Measurements from ENCODE around the gene TOM1L2.

The TOM1L2 gene

DNA sequence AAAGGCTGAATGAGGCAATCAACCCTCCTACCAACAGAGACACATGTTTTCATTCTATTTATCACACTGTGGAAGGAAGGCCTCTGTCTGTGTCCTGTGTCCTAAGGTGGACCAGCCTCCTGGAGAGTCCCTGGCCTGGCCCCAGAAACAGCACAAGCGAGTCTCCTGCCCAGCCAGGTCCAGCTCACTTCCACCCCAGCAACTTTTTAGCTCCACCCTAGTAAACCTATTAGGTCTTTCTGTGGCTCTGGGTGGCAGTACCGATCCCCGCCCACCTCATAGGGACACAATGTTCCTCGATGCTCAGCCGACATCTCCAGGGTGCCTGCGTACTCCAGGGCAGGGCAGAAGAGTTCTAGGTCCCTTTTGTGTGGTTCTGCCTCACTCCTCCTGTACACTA is 11.2 kb upstream of the TOM1L2 start:
- H3K36me3 ChIP-seq (ENCODE audit: insufficient read depth) = no peaks in the 10 kb centered on the region
- no peaks in the 10 kb centered on the region for H4K20me1 ChIP-seq (ENCODE audit: insufficient read depth)
- H3K27ac ChIP-seq = no peak overlapping the region
- no peaks in the 10 kb centered on the region for H3K4me1 ChIP-seq (ENCODE audit: low read depth, poor library complexity, severe bottlenecking)
- H3K9ac ChIP-seq = no peak overlapping the region
- TF ChIP-seq, protein P1, sequence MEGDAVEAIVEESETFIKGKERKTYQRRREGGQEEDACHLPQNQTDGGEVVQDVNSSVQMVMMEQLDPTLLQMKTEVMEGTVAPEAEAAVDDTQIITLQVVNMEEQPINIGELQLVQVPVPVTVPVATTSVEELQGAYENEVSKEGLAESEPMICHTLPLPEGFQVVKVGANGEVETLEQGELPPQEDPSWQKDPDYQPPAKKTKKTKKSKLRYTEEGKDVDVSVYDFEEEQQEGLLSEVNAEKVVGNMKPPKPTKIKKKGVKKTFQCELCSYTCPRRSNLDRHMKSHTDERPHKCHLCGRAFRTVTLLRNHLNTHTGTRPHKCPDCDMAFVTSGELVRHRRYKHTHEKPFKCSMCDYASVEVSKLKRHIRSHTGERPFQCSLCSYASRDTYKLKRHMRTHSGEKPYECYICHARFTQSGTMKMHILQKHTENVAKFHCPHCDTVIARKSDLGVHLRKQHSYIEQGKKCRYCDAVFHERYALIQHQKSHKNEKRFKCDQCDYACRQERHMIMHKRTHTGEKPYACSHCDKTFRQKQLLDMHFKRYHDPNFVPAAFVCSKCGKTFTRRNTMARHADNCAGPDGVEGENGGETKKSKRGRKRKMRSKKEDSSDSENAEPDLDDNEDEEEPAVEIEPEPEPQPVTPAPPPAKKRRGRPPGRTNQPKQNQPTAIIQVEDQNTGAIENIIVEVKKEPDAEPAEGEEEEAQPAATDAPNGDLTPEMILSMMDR (conservative IDR thresholded peaks at IDR 0.05; ENCODE audit: low read depth, low read length) = no peak
- H3K4me3 ChIP-seq (IDR thresholded peaks at IDR 0.05; ENCODE audit: insufficient read depth, low read depth, low read length) = no peak overlapping the region
- H3K4me2 ChIP-seq = no peak overlapping the region
- no peaks in the 10 kb centered on the region for H3K79me2 ChIP-seq (ENCODE audit: insufficient read depth, low read depth)
- no peaks in the 10 kb centered on the region for H3K27me3 ChIP-seq (ENCODE audit: insufficient read depth, low read depth)
- H2AFZ ChIP-seq (ENCODE audit: low read depth) = no peak overlapping the region

DNA sequence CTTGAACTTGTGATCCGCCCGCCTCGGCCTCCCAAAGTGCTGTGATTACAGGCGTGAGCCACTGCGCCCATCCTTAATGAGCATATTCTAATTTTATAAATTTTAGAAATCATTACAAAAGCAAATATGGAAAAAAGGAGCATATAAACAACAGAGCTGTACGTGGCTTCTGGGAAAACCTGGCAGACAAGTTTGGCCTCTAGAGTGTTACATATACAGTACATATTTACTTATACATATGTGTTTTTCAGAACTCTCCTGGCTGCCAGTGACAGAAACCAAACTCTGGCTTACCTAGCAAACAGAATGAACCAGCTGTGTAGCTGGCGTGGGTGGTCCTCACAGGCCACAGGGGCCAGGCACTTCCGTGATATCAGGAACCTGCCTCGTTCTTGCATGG is 10.6 kb upstream of the TOM1L2 start:
- Histone ChIP-seq H3K36me3 (ENCODE audit: insufficient read depth) (no peaks in the 10 kb centered on the region), H3K27ac (no peak overlapping the region)

DNA sequence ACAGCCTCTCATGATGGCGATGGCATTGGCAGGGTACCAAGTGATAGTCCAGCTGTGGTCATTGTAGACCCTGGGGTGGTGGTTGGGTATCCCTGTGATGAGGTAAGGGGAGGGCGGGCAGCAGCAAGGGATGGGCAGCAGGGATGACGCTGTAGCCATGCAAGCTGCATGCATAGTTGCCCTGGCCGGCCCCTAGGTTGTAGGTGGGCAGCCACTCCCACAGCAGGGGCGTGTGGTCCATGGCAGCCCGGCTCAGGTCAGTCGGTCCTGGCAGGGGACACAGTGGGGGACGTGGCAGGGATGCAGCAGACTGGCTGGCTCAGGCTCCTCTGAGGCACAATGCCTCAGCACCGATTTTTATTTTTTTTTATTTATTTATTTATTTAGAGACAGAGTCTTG is 9.1 kb upstream of the TOM1L2 start:
- H3K27me3 ChIP-seq (ENCODE audit: insufficient read depth, low read depth) = no peaks in the 10 kb centered on the region
- no peak overlapping the region for H3K9ac ChIP-seq
- no peaks in the 10 kb centered on the region for H4K20me1 ChIP-seq (ENCODE audit: insufficient read depth)
- TF ChIP-seq, protein P1 (conservative IDR thresholded peaks at IDR 0.05; ENCODE audit: low read depth, low read length) = no peak
- H3K4me3 ChIP-seq (IDR thresholded peaks at IDR 0.05; ENCODE audit: insufficient read depth, low read depth, low read length) = no peak overlapping the region
- no peak overlapping the region for H2AFZ ChIP-seq (ENCODE audit: low read depth)
- H3K4me2 ChIP-seq = no peak overlapping the region
- H3K79me2 ChIP-seq (ENCODE audit: insufficient read depth, low read depth) = no peaks in the 10 kb centered on the region
- no peak overlapping the region for H3K27ac ChIP-seq
- no peaks in the 10 kb centered on the region for H3K4me1 ChIP-seq (ENCODE audit: low read depth, poor library complexity, severe bottlenecking)
- H3K36me3 ChIP-seq (ENCODE audit: insufficient read depth) = no peaks in the 10 kb centered on the region

More for the DNA sequence above, 10.6 kb upstream of the TOM1L2 start:
- no peaks in the 10 kb centered on the region for H3K79me2 ChIP-seq (ENCODE audit: insufficient read depth, low read depth)
- no peak overlapping the region for H3K4me3 ChIP-seq (IDR thresholded peaks at IDR 0.05; ENCODE audit: insufficient read depth, low read depth, low read length)
- H3K4me2 ChIP-seq = no peak overlapping the region
- no peaks in the 10 kb centered on the region for H4K20me1 ChIP-seq (ENCODE audit: insufficient read depth)
- no peaks in the 10 kb centered on the region for H3K4me1 ChIP-seq (ENCODE audit: low read depth, poor library complexity, severe bottlenecking)
- no peaks in the 10 kb centered on the region for H3K27me3 ChIP-seq (ENCODE audit: insufficient read depth, low read depth)
- TF ChIP-seq, protein P1 (conservative IDR thresholded peaks at IDR 0.05; ENCODE audit: low read depth, low read length) = no peak
- H2AFZ ChIP-seq (ENCODE audit: low read depth) = no peak overlapping the region
- H3K9ac ChIP-seq = no peak overlapping the region

DNA sequence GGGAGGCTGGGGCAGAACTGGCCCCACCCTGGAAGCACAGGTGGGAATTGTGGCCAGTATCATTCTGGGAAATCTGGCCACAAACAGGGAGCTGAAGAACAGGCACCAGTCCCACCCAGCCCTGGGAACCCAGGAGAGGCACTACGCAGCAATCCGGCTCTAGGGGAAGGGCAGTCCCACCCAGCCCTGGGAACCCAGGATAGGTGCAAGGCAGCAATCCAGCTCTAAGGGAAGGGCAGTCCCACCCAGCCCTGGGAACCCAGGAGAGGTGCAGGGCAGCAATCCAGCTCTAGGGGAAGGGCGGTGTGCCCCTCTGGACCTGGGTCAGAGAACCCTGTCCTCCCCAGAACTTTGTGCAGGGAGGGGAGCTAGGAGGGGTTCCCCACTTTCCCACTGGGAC is 7.6 kb upstream of the TOM1L2 start:
- H3K27me3 ChIP-seq (ENCODE audit: insufficient read depth, low read depth) = no peaks in the 10 kb centered on the region
- no peaks in the 10 kb centered on the region for H4K20me1 ChIP-seq (ENCODE audit: insufficient read depth)
- H3K9ac ChIP-seq = no peak overlapping the region
- no peaks in the 10 kb centered on the region for H3K36me3 ChIP-seq (ENCODE audit: insufficient read depth)
- no peak overlapping the region for H3K4me3 ChIP-seq (IDR thresholded peaks at IDR 0.05; ENCODE audit: insufficient read depth, low read depth, low read length)
- no peak overlapping the region for H2AFZ ChIP-seq (ENCODE audit: low read depth)
- H3K4me1 ChIP-seq (ENCODE audit: low read depth, poor library complexity, severe bottlenecking) = no peaks in the 10 kb centered on the region
- H3K4me2 ChIP-seq = no peak overlapping the region
- H3K27ac ChIP-seq = no peak overlapping the region
- TF ChIP-seq, protein P1 (conservative IDR thresholded peaks at IDR 0.05; ENCODE audit: low read depth, low read length) = no peak
- H3K79me2 ChIP-seq (ENCODE audit: insufficient read depth, low read depth) = no peaks in the 10 kb centered on the region
